Activated T-helper 17 cell treated with anti-CD3 and anti-CD28 coated beads, Interleukin-2, amount 50 U/mL, for 72 hours (primary cell): Measurements from ENCODE around the gene AP5Z1. TPM values are rescaled to one million over a fixed set of nuclear protein-coding genes. Genes with fewer than 3 reads are reported as not detected.

ENCODE experiments used
- ATAC-seq: fragments of 150-1000 bp; cut with Tn5 transposase; replicated peaks from 2 replicates; pipeline ENCODE4 v1.10.0; 2021; ENCODE audit warnings: mild to moderate bottlenecking, moderate library complexity
- H3K27ac Mint-ChIP-seq: one replicate; pipeline ENCODE4 v1.8.0; 2022; ENCODE audit warnings: mixed read lengths
- H3K27me3 Mint-ChIP-seq: one replicate; pipeline ENCODE4 v1.8.0; 2022; ENCODE audit warnings: mixed read lengths
- H3K36me3 Mint-ChIP-seq: one replicate; pipeline ENCODE4 v1.8.0; 2022; ENCODE audit warnings: low read depth, mild to moderate bottlenecking, mixed read lengths
- H3K4me1 Mint-ChIP-seq: one replicate; pipeline ENCODE4 v1.8.0; 2022; ENCODE audit warnings: mixed read lengths
- H3K4me3 Mint-ChIP-seq: one replicate; pipeline ENCODE4 v1.8.0; 2022; ENCODE audit warnings: mild to moderate bottlenecking, mixed read lengths
- H3K9me3 Mint-ChIP-seq: one replicate; pipeline ENCODE4 v1.8.0; 2022; ENCODE audit warnings: mixed read lengths
- total RNA-seq, 2 donors: library from RNA; stranded (reverse); gene quantifications; one replicate each; pipeline ENCODE4 v1.2.3, GENCODE V29; 2022

The AP5Z1 gene
- total RNA-seq, 2 donors from 2014 or later = 38.7 to 51.9 TPM

- H3K36me3 Mint-ChIP-seq = peaks cover 48% of the 10 kb centered on the region
- peaks cover 10% of the 10 kb centered on the region for H3K4me1 Mint-ChIP-seq
- H3K27me3 Mint-ChIP-seq = no peaks in the 10 kb centered on the region
- no peak overlapping the region for H3K27ac Mint-ChIP-seq
- no peaks in the 10 kb centered on the region for H3K9me3 Mint-ChIP-seq
- no peak overlapping the region for H3K4me3 Mint-ChIP-seq
- no peak for ATAC-seq
These were observed 20.9 kb upstream of the AP5Z1 start for GRCh38 chr7:4754433-4755010.

- no peak overlapping the region for H3K4me3 Mint-ChIP-seq
- H3K27ac Mint-ChIP-seq = no peak overlapping the region
- H3K36me3 Mint-ChIP-seq = peaks cover 53% of the 10 kb centered on the region
- no peak for ATAC-seq
- no peaks in the 10 kb centered on the region for H3K27me3 Mint-ChIP-seq
- H3K9me3 Mint-ChIP-seq = no peaks in the 10 kb centered on the region
- peaks cover 10% of the 10 kb centered on the region for H3K4me1 Mint-ChIP-seq
These were observed 20.4 kb upstream of the AP5Z1 start for GRCh38 chr7:4755045-4755444.

DNA sequence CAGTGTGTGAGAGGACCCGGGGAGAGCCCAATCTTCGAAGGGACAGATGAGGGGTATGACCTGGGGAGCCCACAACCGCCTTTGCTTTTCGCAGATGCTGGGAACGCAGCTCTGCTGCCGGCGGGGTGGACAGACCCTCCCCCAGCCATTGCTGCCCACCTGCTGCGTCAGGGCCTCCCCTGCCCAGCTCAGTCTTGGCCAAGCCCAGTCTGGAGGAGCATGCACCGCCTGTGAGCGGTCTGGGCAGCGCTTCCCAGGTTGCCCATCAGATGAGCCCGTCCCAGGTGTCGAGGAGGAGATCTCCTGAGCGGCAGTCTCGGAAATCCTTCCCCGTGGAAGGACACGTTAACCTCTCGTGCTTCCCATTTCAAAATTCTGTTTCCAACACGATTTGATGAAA is 17.3 kb upstream of the AP5Z1 start:
- Mint-ChIP-seq H3K27me3 (no peaks in the 10 kb centered on the region), H3K4me1 (peaks cover 1% of the 10 kb centered on the region), H3K36me3 (peaks cover 72% of the 10 kb centered on the region), H3K4me3 (no peak overlapping the region), H3K27ac (no peak overlapping the region), H3K9me3 (no peaks in the 10 kb centered on the region)
- no peak for ATAC-seq

GRCh38 chr7:4758791-4759190 is 16.6 kb upstream of the AP5Z1 start:
- Mint-ChIP-seq H3K9me3 (no peaks in the 10 kb centered on the region), H3K27ac (no peak overlapping the region), H3K4me3 (no peak overlapping the region), H3K4me1 (no peaks in the 10 kb centered on the region), H3K36me3 (peaks cover 76% of the 10 kb centered on the region), H3K27me3 (no peaks in the 10 kb centered on the region)
- ATAC-seq = no peak

- ATAC-seq = no peak
- Mint-ChIP-seq H3K9me3 (no peaks in the 10 kb centered on the region), H3K4me1 (no peaks in the 10 kb centered on the region), H3K36me3 (peaks cover 76% of the 10 kb centered on the region), H3K4me3 (no peak overlapping the region), H3K27me3 (no peaks in the 10 kb centered on the region), H3K27ac (no peak overlapping the region)
These were observed 16.2 kb upstream of the AP5Z1 start for GRCh38 chr7:4759211-4759610.

DNA sequence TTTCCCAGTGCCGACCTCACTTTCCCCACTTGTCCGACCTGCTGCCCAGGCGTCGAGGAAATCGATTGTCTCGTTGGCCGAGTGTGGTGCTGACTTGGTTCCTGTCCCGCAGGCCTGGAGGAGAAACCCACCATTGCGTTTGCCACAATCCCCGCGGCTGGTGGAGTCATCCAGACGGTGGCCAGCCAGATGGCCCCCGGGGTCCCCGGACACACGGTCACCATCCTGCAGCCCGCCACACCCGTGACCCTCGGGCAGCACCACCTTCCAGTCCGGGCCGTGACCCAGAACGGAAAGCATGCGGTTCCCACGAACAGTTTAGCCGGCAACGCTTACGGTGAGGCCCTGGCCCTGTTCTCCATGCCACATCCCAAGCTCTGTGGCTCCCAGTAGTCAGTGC is 14.5 kb upstream of the AP5Z1 start:
- no peaks in the 10 kb centered on the region for H3K9me3 Mint-ChIP-seq
- H3K36me3 Mint-ChIP-seq = peaks cover 60% of the 10 kb centered on the region
- H3K4me3 Mint-ChIP-seq = no peak overlapping the region
- no peak overlapping the region for H3K27ac Mint-ChIP-seq
- no peak for ATAC-seq
- H3K4me1 Mint-ChIP-seq = no peaks in the 10 kb centered on the region
- no peaks in the 10 kb centered on the region for H3K27me3 Mint-ChIP-seq

DNA sequence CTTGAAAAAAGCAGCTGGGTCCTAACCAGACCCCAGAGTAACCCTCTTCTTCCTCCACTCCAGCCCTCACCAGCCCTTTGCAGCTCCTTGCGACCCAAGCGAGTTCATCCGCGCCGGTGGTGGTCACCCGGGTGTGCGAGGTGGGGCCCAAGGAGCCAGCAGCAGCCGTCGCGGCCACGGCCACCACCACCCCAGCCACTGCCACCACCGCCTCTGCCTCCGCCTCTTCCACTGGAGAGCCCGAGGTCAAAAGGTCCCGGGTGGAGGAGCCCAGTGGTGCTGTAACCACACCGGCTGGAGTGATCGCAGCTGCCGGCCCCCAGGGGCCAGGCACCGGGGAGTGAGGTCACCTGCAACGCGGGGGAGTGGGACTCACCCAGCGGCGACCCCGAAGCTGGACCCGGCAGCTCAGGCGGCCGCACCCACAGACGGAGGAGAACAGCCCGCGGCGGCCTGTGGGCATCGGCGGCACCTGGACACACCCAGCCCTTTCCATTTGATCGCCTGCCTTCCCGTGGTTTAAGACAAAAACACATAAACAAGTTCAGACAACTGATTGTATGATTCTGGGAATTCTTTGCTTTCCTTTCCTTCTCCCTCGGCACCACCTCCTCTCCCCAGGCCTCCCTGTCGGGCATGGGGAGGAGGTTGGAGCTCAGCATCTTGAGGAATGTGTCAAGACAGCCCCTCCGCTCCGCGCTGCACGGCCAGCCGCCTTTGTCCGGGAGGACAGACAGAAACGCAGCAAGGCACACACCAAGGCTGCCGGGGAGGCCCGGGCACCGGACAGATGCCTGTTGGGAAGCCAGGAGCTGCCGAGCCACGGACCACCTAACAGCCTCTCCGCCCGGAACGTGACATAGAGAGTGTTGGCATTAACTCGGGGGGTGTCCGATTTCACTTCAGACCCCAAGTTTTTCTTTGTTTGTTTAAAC is 13.0 kb upstream of the AP5Z1 start:
- no peaks in the 10 kb centered on the region for H3K4me1 Mint-ChIP-seq

DNA sequence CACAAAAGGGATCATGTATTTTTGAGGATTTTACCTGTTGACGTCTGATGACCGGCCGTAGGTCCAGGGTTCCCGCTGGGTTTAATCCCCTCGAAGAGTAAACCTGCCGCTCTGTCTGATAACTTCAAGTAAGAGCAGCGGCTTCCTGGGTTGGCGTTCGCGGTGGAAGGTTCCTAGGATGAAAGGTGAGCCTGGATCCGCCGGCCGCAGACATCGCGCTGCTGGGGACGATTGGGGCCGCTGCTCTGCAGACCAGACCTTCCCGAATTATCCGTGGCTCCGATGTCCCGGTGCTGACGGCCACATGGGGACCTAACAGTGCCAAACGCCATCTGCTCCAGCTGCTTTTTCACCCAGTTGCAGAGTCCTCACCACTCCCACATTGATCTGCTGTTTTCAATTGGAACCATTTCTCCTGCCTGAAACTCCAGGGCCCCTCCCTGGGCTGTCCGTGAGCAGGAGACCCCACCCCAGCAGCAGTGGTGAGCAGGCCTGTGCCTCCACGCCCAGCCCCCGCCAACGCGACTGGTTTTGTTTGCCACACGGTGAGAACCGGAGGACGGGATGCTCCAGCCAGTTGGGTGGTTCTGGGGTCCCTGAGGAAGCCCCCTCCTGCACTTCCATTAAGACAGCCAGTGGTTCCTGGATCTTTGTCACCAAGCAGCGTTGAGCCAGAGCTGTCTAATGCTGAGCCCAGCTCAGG is 12.2 kb upstream of the AP5Z1 start:
- no peak for ATAC-seq
- Mint-ChIP-seq H3K4me1 (no peaks in the 10 kb centered on the region), H3K9me3 (no peaks in the 10 kb centered on the region), H3K36me3 (peaks cover 42% of the 10 kb centered on the region), H3K27me3 (no peaks in the 10 kb centered on the region), H3K27ac (no peak overlapping the region), H3K4me3 (no peak overlapping the region)

More for the DNA sequence above, 13.0 kb upstream of the AP5Z1 start:
- Mint-ChIP-seq H3K4me3 (no peak overlapping the region), H3K27me3 (no peaks in the 10 kb centered on the region), H3K36me3 (peaks cover 49% of the 10 kb centered on the region), H3K9me3 (no peaks in the 10 kb centered on the region), H3K27ac (no peak overlapping the region)
- no peak for ATAC-seq

- ATAC-seq = no peak
- peaks cover 37% of the 10 kb centered on the region for H3K36me3 Mint-ChIP-seq
- H3K4me3 Mint-ChIP-seq = no peak overlapping the region
- H3K9me3 Mint-ChIP-seq = no peaks in the 10 kb centered on the region
- H3K27ac Mint-ChIP-seq = no peak overlapping the region
- no peaks in the 10 kb centered on the region for H3K4me1 Mint-ChIP-seq
- no peaks in the 10 kb centered on the region for H3K27me3 Mint-ChIP-seq
These were observed 11.6 kb upstream of the AP5Z1 start for GRCh38 chr7:4763794-4764185.

GRCh38 chr7:4764402-4765007 is 10.9 kb upstream of the AP5Z1 start:
- Mint-ChIP-seq H3K27me3 (no peaks in the 10 kb centered on the region), H3K9me3 (no peaks in the 10 kb centered on the region), H3K4me3 (no peak overlapping the region), H3K4me1 (no peaks in the 10 kb centered on the region), H3K36me3 (peaks cover 37% of the 10 kb centered on the region), H3K27ac (peak overlapping the region; percentile 61)
- no peak for ATAC-seq

- H3K27me3 Mint-ChIP-seq = no peaks in the 10 kb centered on the region
- H3K9me3 Mint-ChIP-seq = no peaks in the 10 kb centered on the region
- ATAC-seq = no peak
- H3K27ac Mint-ChIP-seq = no peak overlapping the region
- H3K4me1 Mint-ChIP-seq = no peaks in the 10 kb centered on the region
- H3K4me3 Mint-ChIP-seq = no peak overlapping the region
- H3K36me3 Mint-ChIP-seq = peaks cover 23% of the 10 kb centered on the region
These were observed 9.5 kb upstream of the AP5Z1 start for GRCh38 chr7:4765776-4766490.

- no peak for ATAC-seq
- no peaks in the 10 kb centered on the region for H3K27me3 Mint-ChIP-seq
- no peaks in the 10 kb centered on the region for H3K4me1 Mint-ChIP-seq
- H3K4me3 Mint-ChIP-seq = no peak overlapping the region
- peaks cover 13% of the 10 kb centered on the region for H3K36me3 Mint-ChIP-seq
- no peaks in the 10 kb centered on the region for H3K9me3 Mint-ChIP-seq
- no peak overlapping the region for H3K27ac Mint-ChIP-seq
These were observed 8.5 kb upstream of the AP5Z1 start for GRCh38 chr7:4766666-4767519.
